HL-60 (cell line): ENCODE results near the gene TPPP.

Source experiments
- CTCF ChIP-seq: IDR thresholded peaks from one replicate; pipeline ENCODE4 v1.5.1; 2011; ENCODE audit warnings: low read length, control low read depth, inconsistent platforms; ENCODE audit not compliant: insufficient read depth
- GABPA ChIP-seq: IDR thresholded peaks from 2 replicates; pipeline ENCODE4 v1.6.1; 2012; ENCODE audit warnings: low read depth
- POLR2AphosphoS5 ChIP-seq: IDR thresholded peaks from 2 replicates; pipeline ENCODE4 v1.6.1; 2012; ENCODE audit warnings: low read depth
- REST ChIP-seq: IDR thresholded peaks from 2 replicates; pipeline ENCODE4 v1.6.1; 2012; ENCODE audit warnings: low read depth; ENCODE audit not compliant: insufficient replicate concordance
- SPI1 ChIP-seq: IDR thresholded peaks from 2 replicates; pipeline ENCODE4 v1.6.1; 2012; ENCODE audit warnings: low read depth, mild to moderate bottlenecking, borderline replicate concordance

- TF ChIP-seq CTCF (no peak), POLR2AphosphoS5 (no peak), REST (no peak), SPI1 (no peak), GABPA (no peak)
Measured at GRCh38 chr5:684751-685216, 8.4 kb downstream of the TPPP start.
